LNCaP clone FGC (cell line): Measurements from ENCODE around the gene MAML3.

Experiments
- DNase-seq: peaks from one replicate; pipeline ENCODE4 v3.0.0-alpha.2; 2011; ENCODE audit warnings: low read depth
- H3K4me3 ChIP-seq: 2 replicates; pipeline ENCODE4 v1.5.1; 2011; ENCODE audit warnings: mild to moderate bottlenecking, low read depth, low read length, control low read depth
- TF ChIP-seq, protein P1 (sequence below): IDR thresholded peaks from 2 replicates; pipeline ENCODE4 v1.5.1; 2012; ENCODE audit warnings: mild to moderate bottlenecking; ENCODE audit not compliant: control insufficient read depth, insufficient read depth; ENCODE audit errors: extremely low read depth

The MAML3 gene

DNA sequence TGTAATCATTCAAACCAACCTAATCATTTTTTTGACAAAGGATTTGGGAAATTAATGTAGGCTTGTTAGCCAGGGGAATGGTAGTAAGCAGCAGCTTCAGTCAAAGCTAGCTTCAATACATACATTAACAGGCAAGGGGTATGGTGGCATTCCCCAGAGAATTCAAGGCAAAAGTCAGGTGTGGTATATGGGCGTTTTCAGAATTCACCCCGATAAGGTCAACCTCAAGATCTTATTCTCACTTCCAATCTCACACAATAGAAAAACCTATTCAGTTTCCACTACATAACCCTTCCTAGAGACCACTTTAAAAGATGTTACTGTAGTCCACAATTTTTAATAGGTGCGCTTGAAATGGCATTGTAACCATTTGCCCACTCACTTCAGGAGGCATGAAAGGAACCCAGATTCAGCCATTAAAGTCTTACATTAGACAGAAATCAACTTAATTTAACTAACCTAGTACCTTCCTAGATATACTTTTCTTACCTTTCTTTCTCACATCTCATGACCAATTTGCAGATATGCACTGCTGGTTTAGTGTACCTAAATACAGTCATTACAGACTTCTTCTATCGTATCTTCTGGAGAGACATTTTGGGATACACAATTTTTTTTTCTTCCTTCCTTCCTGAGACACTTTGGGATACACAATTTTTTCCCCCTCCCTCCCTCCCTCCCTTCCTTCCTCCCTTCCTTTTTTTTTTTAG lies 34.9 kb downstream of the MAML3 start:
- TF ChIP-seq, protein P1, sequence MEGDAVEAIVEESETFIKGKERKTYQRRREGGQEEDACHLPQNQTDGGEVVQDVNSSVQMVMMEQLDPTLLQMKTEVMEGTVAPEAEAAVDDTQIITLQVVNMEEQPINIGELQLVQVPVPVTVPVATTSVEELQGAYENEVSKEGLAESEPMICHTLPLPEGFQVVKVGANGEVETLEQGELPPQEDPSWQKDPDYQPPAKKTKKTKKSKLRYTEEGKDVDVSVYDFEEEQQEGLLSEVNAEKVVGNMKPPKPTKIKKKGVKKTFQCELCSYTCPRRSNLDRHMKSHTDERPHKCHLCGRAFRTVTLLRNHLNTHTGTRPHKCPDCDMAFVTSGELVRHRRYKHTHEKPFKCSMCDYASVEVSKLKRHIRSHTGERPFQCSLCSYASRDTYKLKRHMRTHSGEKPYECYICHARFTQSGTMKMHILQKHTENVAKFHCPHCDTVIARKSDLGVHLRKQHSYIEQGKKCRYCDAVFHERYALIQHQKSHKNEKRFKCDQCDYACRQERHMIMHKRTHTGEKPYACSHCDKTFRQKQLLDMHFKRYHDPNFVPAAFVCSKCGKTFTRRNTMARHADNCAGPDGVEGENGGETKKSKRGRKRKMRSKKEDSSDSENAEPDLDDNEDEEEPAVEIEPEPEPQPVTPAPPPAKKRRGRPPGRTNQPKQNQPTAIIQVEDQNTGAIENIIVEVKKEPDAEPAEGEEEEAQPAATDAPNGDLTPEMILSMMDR, result no peak
- H3K4me3 ChIP-seq, result no peak overlapping the region
- DNase-seq, result no peak

DNA sequence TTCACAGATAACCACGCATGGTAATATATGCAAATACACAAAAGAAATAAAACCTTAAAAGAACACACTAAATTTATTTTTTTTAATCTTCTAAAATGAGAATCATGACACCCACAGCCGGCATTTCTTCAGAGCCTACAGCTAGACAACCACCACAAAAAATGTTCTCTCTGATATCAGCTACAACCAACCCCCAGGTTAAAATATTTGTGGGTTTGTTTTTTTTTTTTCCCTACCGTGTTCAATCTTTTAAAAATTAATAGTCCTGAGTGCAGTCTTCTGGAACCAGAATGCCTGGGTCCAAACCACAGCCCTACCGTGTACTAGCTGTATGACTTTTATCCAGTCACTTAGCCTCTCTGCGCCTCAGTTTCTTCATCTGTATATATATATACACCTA lies 36.0 kb downstream of the MAML3 start:
- TF ChIP-seq, protein P1, result no peak
- DNase-seq, result no peak

DNA sequence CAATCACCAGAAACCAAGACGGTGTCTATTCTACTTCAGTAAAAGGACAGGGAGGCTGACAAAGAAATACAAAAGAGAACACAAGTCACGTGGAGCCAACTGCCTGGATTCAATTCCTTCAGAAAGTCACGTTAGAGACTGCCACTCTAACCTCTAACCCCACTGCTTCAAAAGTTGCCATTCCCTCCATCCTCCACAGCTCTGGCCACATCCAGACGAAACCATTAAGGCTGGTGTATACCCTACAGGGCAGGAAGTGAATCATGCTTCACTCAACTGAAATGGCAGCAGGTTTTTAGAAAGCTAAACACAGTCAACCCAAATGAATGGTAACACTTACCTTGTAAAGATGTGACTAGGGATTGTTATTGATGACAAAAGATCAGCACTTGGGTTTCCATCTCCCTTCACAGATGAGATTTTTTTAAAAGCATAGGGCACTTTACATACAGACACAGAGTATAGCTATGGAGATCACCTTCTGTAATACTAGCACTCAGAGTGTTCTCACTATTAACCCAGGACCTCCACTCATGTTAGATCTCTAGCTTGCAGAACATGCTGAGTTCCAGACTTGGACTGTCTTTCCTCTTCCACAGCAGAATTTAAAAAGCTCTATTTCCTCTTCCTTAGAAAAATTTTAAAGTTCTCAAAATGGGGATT lies 37.4 kb downstream of the MAML3 start:
- H3K4me3 ChIP-seq, result no peak overlapping the region
- no peak for DNase-seq
- TF ChIP-seq, protein P1, result no peak

More for the DNA sequence above, 36.0 kb downstream of the MAML3 start:
- no peak overlapping the region for H3K4me3 ChIP-seq

DNA sequence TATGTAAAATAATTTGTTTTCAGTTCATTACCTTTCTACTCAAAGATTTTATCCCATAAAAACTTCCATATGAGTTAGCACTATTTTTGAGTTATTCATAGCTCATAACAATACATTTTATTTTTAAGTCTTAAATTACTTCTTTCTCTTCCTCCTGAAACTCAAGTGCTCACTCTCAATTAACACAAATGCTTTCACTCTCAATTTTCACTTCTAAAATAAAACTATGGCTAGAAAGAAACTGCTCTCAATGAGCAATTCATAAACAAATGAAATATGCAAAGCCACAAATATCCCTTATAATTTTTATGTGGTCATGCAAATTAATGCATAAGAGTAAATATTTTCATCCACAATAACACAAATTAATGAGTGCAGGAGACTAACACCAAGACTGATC lies 38.8 kb downstream of the MAML3 start:
- TF ChIP-seq, protein P1, result no peak
- H3K4me3 ChIP-seq, result no peak overlapping the region
- DNase-seq, result no peak

DNA sequence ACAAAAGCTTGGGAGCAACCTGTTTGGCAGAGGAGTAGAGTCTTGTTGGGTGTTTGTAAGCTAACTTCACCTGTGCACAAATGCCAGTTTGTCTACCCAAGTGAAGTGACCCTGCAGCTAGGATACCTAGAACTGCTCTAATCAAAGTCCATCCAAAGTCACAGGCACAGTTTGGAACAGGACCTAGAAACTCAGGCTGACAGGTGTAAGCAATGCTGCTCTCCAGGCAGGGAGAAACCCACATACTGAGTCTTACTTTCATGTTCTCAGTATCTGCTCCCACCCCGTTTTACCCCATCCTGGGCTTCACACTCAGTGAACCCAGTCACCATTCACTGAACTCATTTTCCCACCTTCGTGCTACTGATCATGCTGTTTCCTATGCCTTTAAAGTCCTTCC lies 40.3 kb downstream of the MAML3 start:
- DNase-seq, result no peak
- no peak overlapping the region for H3K4me3 ChIP-seq
- TF ChIP-seq, protein P1, result no peak

DNA sequence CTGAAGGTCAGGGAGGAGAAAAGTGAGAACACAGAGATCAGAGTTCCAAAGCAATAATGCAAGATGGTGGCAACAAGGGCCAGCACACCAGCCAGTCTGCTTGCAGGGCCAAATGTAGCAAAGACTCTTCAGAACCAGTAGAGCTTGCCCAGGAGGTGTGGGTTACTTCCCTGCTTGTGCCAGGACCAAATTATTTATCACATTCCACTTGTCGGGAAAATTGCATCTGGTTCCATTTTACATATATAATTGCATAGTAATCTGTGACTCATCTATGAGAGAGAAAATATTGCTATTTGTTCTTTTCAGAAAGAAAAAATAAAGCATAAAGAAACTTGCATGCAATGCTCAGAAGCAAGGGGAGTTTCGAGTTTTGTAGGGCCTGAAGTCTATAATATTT lies 41.4 kb downstream of the MAML3 start:
- TF ChIP-seq, protein P1, result no peak
- no peak for DNase-seq
- no peak overlapping the region for H3K4me3 ChIP-seq

DNA sequence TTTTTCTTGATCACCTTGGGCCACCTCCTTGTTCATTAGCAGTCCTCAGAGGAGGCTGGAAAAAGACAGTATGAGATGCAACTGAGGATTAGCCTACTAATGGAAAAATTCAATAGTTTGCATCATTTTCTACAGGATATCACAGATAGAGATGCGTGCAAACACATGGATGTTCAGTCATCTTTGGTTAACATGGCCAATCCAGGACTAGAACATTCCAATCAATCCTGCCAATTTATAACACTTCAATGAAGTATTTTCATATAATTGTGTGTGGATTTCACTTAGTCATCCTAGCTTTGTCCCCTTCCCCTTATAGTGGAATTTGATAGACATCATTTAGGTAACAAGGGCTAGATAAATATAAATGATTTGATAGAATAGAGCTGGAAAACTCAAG lies 42.7 kb downstream of the MAML3 start:
- H3K4me3 ChIP-seq, result no peak overlapping the region
- DNase-seq, result no peak
- TF ChIP-seq, protein P1, result no peak
